ENCODE measurements around the gene COL6A3. TPM values are rescaled to one million over a fixed set of nuclear protein-coding genes. Genes with fewer than 3 reads are reported as not detected.

Gene COL6A3
- total RNA-seq, 1 donor from 2014 or later: 409 TPM

GRCh38 chr2:237441605-237442274, 27.8 kb upstream of the COL6A3 start:
- DNase-seq (ENCODE audit: low spot score): no peak

- no peak for DNase-seq (ENCODE audit: low spot score)
Observed at GRCh38 chr2:237440819-237441281, 26.9 kb upstream of the COL6A3 start.

- no peak for DNase-seq (ENCODE audit: low spot score)
Observed at GRCh38 chr2:237438080-237438940, 24.3 kb upstream of the COL6A3 start.

GRCh38 chr2:237437566-237437965, 23.6 kb upstream of the COL6A3 start:
- DNase-seq (ENCODE audit: low spot score): no peak

- DNase-seq (ENCODE audit: low spot score): no peak
Observed at GRCh38 chr2:237435844-237436587, 22.1 kb upstream of the COL6A3 start.

- DNase-seq (ENCODE audit: low spot score): no peak
Observed at GRCh38 chr2:237434866-237435311, 20.9 kb upstream of the COL6A3 start.

GRCh38 chr2:237433920-237434676, 20.1 kb upstream of the COL6A3 start:
- DNase-seq (ENCODE audit: low spot score): no peak

- no peak for DNase-seq (ENCODE audit: low spot score)
Observed at GRCh38 chr2:237432484-237433092, 18.6 kb upstream of the COL6A3 start.

GRCh38 chr2:237431837-237432236, 17.9 kb upstream of the COL6A3 start:
- DNase-seq (ENCODE audit: low spot score): no peak

GRCh38 chr2:237431372-237431771, 17.4 kb upstream of the COL6A3 start:
- no peak for DNase-seq (ENCODE audit: low spot score)

GRCh38 chr2:237430861-237431260, 16.9 kb upstream of the COL6A3 start:
- no peak for DNase-seq (ENCODE audit: low spot score)

GRCh38 chr2:237429753-237430152, 15.8 kb upstream of the COL6A3 start:
- no peak for DNase-seq (ENCODE audit: low spot score)

GRCh38 chr2:237427769-237428506, 14.0 kb upstream of the COL6A3 start:
- peak; percentile 37 for DNase-seq (ENCODE audit: low spot score)

- no peak for DNase-seq (ENCODE audit: low spot score)
Observed at GRCh38 chr2:237426517-237426916, 12.6 kb upstream of the COL6A3 start.

GRCh38 chr2:237425320-237425719, 11.4 kb upstream of the COL6A3 start:
- DNase-seq (ENCODE audit: low spot score): no peak

- no peak for DNase-seq (ENCODE audit: low spot score)
Observed at GRCh38 chr2:237424544-237424943, 10.6 kb upstream of the COL6A3 start.

- DNase-seq (ENCODE audit: low spot score): no peak
Observed at GRCh38 chr2:237423891-237424290, 9.9 kb upstream of the COL6A3 start.

- DNase-seq (ENCODE audit: low spot score): no peak
Observed at GRCh38 chr2:237422309-237422708, 8.3 kb upstream of the COL6A3 start.

GRCh38 chr2:237421542-237422116, 7.7 kb upstream of the COL6A3 start:
- peak; percentile 89 for DNase-seq (ENCODE audit: low spot score)
